Measurements from ENCODE around the gene ST3GAL4.
"Not testable (repeated sequence)": the region's sequence is repeated elsewhere in the genome, so short reads cannot be mapped to it uniquely, and the experiment has no call there.

ST3GAL4 gene, protein sequence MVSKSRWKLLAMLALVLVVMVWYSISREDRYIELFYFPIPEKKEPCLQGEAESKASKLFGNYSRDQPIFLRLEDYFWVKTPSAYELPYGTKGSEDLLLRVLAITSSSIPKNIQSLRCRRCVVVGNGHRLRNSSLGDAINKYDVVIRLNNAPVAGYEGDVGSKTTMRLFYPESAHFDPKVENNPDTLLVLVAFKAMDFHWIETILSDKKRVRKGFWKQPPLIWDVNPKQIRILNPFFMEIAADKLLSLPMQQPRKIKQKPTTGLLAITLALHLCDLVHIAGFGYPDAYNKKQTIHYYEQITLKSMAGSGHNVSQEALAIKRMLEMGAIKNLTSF

DNA sequence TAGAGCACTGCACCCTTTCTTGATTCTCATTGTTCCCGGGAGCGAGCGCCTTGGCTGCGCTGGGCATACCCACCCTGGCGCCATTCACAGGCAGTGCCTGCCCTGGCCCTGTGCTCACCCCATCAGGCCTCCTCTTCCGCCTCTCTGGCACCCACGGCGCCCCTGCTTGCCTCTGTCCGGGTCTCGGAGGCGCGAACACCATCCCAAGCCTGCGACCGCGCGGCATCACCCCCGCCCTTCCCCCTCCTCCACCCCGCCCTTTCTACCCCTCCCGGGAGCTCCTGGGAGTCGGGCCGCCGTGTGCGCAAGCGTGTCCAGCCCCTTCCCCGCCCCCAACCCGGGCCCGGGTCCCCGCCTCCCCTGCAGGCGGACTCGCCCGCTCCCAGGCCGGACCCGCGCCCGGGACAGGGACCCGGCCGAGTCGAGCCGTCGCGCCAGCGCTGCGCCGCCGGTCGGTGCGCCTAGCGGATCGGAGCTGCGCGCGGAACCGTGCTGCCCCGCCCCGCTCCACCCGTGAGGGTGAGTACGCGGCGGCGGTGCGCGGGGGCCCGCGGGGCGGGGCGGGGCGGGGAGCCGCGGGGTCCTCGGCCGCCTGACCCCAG is at the start of gene ST3GAL4:
TSS of gene ST3GAL4 (plus strand) at position 363 of the 602 bp plus-strand sequence. CDS start 50,470 bp downstream, outside the sequence.
- DNase-seq (ENCODE audit: low read depth, low spot score): no peak

DNA sequence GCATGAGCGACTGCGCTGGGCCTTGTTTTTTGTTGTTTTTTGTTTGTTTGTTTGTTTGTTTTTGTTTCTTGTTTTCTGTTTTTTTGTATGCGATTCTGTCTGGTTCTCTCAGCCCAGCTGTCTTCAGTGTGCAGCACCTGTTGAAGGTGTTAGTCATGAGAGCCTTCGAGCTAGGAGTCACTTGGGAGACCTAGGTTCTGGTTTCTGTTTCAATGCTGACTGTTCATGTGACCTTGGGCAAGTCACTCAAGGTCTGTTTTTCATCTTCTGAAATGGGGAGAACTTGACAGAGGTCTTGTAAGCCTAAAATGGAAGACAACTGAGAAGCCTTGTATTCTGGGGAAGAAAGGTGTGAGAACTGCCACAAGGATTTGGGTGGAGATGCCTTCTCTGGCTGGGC is 49.8 kb upstream of the ST3GAL4 start:
- no peak for DNase-seq (ENCODE audit: low read depth, low spot score)

DNA sequence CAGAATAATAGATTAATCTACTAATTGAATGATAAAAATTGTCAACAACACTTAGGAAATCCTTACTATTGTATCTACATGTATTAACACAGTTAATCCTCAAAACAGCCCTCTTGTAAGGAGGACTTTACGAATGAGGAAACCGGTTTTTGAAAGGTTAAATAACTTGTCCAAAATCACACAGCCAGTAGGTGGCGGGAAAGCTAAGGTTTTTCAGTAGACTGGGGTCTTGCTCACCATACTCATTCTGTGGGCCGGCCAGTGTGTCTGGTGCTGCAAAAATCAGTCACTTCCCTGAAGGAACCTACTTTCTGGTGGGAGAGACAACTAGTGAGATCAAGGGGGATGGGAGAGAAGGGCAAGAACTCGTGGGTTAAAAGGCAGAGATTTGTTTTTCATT is 47.8 kb upstream of the ST3GAL4 start:
- DNase-seq (ENCODE audit: low read depth, low spot score): no peak

DNA sequence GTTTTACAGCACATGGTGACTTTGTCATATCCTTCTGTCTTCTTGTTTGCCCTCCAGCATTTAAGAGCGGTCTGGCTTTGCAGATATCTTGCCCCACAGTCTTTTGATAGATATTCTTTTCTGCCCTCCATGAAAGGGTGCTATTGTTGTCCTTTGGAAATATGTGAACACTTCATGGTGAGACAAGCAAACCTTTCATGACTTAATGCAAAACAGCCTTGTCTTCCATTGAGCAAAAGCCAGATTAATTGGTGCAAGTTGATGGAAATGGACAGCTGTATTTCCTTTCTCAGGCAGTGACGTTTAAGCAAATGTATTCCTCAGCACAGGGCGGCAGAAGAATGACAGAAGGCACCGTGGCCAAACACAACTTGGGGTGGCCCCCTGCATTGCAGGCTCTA is 47.2 kb upstream of the ST3GAL4 start:
- DNase-seq (ENCODE audit: low read depth, low spot score): no peak

DNA sequence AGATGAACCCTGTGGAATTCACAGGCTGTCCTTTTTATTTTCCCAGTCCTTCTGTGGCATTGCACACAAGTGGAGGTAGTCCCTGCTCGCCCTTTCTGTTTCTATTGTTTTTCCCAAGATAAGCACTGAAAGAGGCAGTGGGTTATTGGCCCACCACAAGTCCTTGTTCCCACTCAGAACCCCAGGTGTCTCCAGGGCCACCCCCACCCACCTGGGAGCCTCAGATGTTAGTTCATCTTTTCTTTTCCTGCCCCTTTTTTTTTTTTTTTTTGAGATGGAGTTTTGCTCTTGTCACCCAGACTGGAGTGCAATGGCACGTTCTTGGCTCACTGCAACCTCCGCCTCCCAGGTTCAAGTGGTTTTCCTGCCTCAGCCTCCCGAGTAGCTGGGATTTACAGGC is 46.7 kb upstream of the ST3GAL4 start:
- not testable (repeated sequence) for DNase-seq (ENCODE audit: low read depth, low spot score)

DNA sequence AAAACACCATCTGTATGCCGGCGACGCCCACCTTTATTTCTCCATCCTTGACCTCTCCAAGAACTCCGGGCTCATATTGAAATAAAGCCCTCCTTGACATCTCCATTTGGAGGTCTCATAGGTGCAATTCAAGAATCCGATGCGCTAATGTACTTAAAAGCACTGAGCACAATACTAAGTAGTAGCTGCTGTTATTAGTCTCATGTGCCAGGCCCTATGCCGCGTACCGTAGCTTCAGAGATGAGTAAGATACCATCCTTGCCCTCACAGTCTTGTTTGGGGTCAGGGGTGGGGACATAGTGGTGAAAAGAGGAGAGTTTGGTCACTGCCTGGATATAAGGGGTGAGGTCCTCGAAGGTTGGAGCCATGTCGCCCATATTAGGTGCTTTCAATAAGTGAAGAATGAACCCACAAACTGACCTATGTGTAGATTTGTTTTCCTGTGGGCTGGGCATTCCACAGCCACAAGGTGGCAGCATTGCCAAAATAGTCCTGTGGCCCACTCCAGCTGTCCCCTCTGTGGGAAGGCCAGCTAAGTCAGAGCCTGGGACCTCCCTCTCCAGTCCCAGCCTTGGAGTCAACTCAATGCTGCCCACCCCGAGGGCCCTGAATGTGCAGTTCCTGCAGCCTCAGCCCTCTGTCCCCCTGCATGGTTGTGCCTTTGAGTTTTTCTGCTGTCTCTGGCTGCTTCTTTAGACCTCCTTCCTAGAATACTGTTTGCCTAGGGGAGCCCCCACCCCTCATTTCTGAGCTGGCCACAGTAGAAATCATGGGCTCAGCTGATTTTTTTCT is 45.1 kb upstream of the ST3GAL4 start:
- DNase-seq (ENCODE audit: low read depth, low spot score): no peak

GRCh38 chr11:126310992-126311310 is 44.5 kb upstream of the ST3GAL4 start:
- no peak for DNase-seq (ENCODE audit: low read depth, low spot score)

DNA sequence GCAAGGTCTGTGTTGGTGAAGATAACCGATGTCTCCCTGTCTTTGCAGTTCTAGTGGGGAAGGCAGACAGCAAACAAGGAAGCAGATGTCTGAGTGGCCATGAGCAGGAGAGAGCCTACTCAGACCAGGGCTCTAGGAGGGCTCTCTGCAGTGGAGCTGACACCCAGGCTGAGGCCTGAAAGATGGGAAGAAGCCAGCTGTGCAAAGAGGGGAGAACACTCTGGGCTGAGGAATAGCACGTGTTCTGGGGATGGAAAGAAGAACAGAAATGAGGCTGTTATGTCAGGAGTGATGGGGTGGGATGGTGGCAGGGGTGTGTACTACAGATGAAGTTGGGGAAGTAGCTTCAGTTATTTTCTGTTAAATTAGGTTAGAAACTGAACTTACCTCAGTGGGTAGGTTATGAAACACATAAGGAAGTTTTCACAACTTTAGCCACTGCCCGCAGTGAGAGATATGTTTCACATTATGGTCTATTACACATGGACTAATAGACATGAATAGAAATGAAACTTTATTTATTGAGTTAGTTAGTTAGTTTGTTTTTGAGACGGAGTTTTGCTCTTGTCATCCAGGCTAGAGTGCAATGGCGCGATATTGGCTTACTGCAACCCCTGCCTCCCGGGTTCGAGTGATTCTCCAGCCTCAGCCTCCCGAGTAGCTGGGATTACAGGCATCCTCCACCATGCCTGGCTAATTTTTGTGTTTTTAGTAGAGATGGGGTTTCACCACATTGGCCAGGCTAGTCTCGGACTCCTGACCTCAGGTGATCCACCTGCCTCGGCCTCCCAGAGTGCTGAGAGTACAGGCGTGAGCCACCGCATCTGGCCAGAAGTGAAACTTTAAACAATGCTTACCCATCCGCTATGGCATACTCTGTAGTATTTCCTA is 43.8 kb upstream of the ST3GAL4 start:
- DNase-seq (ENCODE audit: low read depth, low spot score): no peak

DNA sequence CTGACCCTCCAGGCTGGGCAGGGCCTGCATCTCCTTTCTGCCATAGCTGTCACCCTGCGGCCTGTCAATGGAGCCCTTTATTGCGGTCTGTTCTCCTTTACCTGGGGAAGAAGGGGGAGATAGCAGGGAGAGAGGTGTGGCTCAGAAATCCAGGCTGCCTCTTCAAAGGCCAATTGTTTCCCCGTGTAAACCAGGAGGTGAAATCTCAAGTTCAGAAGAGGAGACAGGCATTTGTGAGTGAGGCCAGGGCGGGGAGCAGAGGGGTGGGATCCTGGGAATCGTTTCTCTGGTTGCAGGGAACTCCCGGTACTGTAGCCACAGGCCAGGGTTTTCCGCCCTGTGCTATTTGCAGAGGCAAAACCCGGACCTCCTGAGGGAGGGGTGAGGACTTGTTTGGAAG is 42.5 kb upstream of the ST3GAL4 start:
- no peak for DNase-seq (ENCODE audit: low read depth, low spot score)

DNA sequence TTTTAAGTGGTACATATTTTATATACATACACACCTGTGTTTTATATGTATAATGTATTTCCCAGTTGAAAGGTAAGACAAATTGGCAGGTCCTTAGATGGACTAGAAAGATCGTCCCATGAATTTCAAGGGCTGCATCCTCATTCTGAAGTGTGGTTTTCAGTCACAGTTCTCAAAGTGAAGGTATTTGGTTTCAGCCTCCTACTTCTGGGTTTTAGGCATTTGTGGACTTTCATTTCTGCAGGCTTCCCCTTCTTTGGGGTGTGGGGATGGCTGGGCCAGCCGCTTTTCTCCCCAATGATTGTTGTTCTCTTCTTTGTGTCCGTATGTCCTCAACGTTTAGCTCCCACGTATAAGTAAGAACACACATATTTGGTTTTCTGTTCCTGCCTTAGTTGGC is 41.7 kb upstream of the ST3GAL4 start:
- no peak for DNase-seq (ENCODE audit: low read depth, low spot score)

- no peak for DNase-seq (ENCODE audit: low read depth, low spot score)
Observed at GRCh38 chr11:126317432-126317755, 38.1 kb upstream of the ST3GAL4 start.

- DNase-seq (ENCODE audit: low read depth, low spot score): no peak
Observed at GRCh38 chr11:126317756-126318573, 37.5 kb upstream of the ST3GAL4 start.

DNA sequence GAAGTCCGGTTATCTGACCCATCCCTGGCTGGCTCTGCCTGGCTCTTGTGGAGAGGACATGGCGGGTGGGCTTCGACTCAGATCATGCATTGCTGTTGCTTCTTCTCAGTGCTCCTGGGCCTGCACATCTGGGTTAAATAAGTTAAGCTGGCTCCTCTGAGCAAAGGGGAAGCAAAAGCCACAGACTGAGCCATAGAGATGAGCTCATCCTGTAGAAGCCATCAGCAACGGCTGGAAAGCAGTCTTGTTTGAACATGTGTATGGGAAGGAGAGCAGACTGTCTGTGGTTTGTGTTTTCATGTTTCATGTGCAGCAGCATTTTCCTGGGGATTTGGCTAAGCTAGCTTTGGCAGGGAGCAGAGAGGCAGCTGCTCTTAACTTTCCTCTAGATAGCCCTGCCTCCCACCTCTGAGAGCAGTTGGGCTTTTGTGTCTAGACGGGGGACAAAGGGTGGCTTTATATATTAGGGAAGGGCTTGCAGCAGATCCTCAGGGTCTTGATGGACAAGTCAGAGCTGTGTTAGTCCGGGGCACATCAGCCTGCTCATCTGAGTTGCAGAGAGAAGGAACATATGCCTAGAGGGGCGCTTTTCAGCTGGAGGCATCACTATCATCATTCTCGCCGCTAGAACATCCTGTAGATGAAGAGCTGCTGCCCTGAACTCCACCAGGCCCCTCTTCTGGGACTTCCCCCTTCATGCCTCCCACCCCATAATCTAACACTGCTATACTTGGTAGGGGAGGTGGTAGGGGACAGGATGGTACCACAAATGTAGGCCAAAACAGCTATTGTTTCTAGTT is 36.7 kb upstream of the ST3GAL4 start:
- peak; percentile 70 for DNase-seq (ENCODE audit: low read depth, low spot score)

DNA sequence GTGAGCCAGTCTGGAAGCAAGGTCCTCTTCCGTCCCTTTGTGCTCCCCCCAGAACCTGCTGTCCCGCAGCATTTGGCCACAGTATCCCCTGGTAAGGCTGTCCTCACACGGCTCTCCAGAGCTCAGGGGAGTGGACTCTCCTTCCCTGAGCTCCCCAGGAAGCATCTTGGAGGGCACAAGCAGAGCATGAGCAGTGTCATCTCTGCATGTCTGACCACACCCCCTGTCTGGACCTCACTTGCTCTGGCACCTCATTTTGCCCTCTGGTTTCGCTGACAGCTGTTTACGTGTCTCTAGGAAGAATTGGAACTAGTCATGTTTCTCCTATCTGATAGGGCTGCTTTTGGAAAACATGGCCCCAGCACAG is 36.1 kb upstream of the ST3GAL4 start:
- DNase-seq (ENCODE audit: low read depth, low spot score): no peak

DNA sequence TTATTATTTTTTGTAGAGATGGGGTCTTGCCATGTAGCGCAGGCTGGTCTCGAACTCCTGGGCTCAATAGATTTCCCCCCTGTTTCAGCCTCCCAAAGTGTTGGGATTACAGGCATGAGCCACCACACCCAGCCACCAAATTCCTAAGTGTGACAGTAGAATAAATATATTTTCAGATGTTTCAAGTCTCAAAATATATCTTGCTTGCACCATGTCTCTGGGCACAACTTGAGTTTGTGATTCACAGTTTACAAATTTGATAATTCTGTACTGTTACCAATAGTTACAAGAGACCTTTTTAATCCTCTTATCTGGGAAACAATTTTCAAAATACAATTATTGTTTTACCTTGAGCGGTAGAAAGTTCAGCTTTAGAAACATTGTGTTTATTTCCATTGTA is 32.5 kb upstream of the ST3GAL4 start:
- no peak for DNase-seq (ENCODE audit: low read depth, low spot score)

DNA sequence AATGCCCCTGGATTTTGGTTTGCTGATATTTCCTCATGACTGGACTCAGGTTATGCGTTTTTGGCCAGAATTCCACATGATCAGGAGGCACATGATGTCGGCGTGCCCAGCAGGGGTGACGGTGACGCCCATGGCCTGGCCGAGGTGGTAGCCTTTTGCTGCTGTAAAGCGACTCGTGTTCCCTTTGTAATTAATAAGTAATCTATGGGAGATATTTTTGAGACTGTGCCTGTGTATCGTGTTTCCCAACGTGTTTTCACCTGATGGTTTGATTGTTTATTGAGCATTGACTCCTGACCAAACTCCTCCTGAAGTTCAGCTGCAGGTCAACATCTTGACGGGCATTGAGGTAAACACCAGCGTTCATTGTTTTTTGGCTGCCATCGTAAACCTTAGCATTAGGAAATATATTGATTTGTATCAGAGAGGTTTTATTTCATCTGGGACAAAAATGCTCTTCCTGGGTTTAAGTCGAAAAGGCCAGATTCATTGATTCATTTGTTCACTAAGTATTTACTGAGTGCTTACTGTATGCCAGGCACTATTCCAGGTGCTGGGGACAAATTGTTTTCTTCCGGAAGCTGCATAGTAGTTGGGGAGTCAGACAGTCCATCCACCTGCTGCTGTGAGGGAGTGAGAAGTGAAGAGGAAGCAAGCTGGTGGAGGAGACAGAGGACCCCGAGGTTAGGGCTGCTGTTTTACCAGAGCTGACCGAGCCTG is 28.0 kb upstream of the ST3GAL4 start:
- no peak for DNase-seq (ENCODE audit: low read depth, low spot score)

- DNase-seq (ENCODE audit: low read depth, low spot score): no peak
Observed at GRCh38 chr11:126328001-126328390, 27.5 kb upstream of the ST3GAL4 start.

DNA sequence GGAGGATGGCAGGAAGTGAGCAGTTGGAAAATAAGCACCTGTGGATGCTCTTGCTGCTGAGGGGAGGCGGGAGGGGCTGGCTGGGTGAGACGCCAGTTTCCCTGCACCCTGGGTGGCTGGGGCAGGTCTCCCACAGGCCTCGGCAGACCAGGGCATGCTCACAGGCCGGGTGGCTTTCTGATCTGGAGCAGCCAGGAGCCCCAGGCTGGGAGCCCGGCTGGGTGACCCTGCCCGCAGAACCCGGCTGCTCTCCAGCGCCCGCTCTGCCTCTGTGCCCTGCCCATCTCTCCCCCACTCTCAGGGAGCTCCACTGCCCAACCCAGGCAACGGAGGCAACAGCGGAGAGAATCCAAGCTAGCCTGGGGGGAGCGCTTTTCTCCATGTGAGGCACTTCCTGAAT is 27.0 kb upstream of the ST3GAL4 start:
- no peak for DNase-seq (ENCODE audit: low read depth, low spot score)

- DNase-seq (ENCODE audit: low read depth, low spot score): no peak
Observed at GRCh38 chr11:126328938-126329643, 26.4 kb upstream of the ST3GAL4 start.
